NB4 (cell line): ENCODE data around the gene ELFN2.

Source experiments
- DNase-seq: peaks from one replicate; pipeline ENCODE4 v3.0.0; 2010; ENCODE audit warnings: low read depth
- H3K4me3 ChIP-seq: one replicate; pipeline ENCODE4 v1.5.1; 2011; ENCODE audit warnings: mild to moderate bottlenecking, low read depth, low read length, moderate library complexity
- CTCF ChIP-seq: IDR thresholded peaks from one replicate; pipeline ENCODE4 v1.5.1; 2012; ENCODE audit warnings: low read depth, low read length
- MAX ChIP-seq: IDR thresholded peaks from 2 replicates; pipeline ENCODE4 v1.6.1; 2011; ENCODE audit warnings: low read depth, low read length
- MYC ChIP-seq: IDR thresholded peaks from 2 replicates; pipeline ENCODE4 v1.6.1; 2011; ENCODE audit warnings: low read depth, low read length
- POLR2A ChIP-seq: IDR thresholded peaks from 2 replicates; pipeline ENCODE4 v1.6.1; 2011; ENCODE audit warnings: mild to moderate bottlenecking; ENCODE audit not compliant: insufficient read length; ENCODE audit errors: extremely low read depth

ELFN2 gene

GRCh38 chr22:37318364-37319109 lies 108.7 kb downstream of the ELFN2 start:
- H3K4me3 ChIP-seq, result no peak overlapping the region
- no peak for TF ChIP-seq POLR2A
- TF ChIP-seq MAX, result no peak
- TF ChIP-seq CTCF, result no peak
- no peak for TF ChIP-seq MYC
- DNase-seq, result no peak
